ENCODE data around the gene MKS1.

The MKS1 gene

GRCh38 chr17:58231641-58232040, 12.6 kb upstream of the MKS1 start:
- no peaks in the 10 kb centered on the region for H3K4me1 ChIP-seq (ENCODE audit: control insufficient read depth, insufficient read depth, low read length)
- H3K36me3 ChIP-seq (ENCODE audit: control insufficient read depth in 2 of 2, insufficient read depth in 1 of 2, low read length in 2 of 2) = no peaks in the 10 kb centered on the region
- H3K4me3 ChIP-seq (ENCODE audit: low read depth, low read length) = no peak overlapping the region
- ChIA-PET CTCF (interaction anchor here (1.1 to 1.9 kb wide), 3 partner anchors 18 to 72 kb away, joined by 3 to 6 read pairs (median 3); no protein-coding TSS in a partner anchor), POLR2A (interaction anchor here (0.9 to 1.6 kb wide), 3 partner anchors 12 to 19 kb away, joined by 3 to 4 read pairs (median 3); partner anchors contain the start of gene MKS1)
- TF ChIP-seq MZF1 (tag by site-specific recombination; IDR thresholded peaks at IDR 0.05; ENCODE audit: borderline replicate concordance) (peak; percentile 37; the same call in 1 of the 2 replicates), KLF9 (tag by site-specific recombination; IDR thresholded peaks at IDR 0.05; ENCODE audit: low read depth) (no peak)
- no peak overlapping the region for H3K27ac ChIP-seq (ENCODE audit: extremely low read depth, low read depth, low read length)
- no peaks in the 10 kb centered on the region for H3K9me3 ChIP-seq (ENCODE audit: control insufficient read depth, insufficient read depth, low read depth, low read length)

- Histone ChIP-seq H3K27ac (ENCODE audit: extremely low read depth, low read depth, low read length) (no peak overlapping the region), H3K36me3 (ENCODE audit: control insufficient read depth in 2 of 2, insufficient read depth in 1 of 2, low read length in 2 of 2) (no peaks in the 10 kb centered on the region), H3K9me3 (ENCODE audit: control insufficient read depth, insufficient read depth, low read depth, low read length) (no peaks in the 10 kb centered on the region), H3K4me1 (ENCODE audit: control insufficient read depth, insufficient read depth, low read length) (no peaks in the 10 kb centered on the region), H3K4me3 (ENCODE audit: low read depth, low read length) (no peak overlapping the region)
- ChIA-PET POLR2A (no interaction called here), CTCF (interaction anchor here (0.5 to 1.7 kb wide), 7 partner anchors 8 to 294 kb away, joined by 3 to 6 read pairs (median 5); partner anchors contain the start of gene LPO)
- no peak for TF ChIP-seq SCRT2 (tag by site-specific recombination; IDR thresholded peaks at IDR 0.05)
- TF ChIP-seq ZNF211 (tag by site-specific recombination; IDR thresholded peaks at IDR 0.05; ENCODE audit: low read depth) = no peak
- TF ChIP-seq ZNF645 (tag by site-specific recombination; IDR thresholded peaks at IDR 0.05) = no peak
- TF ChIP-seq PATZ1 (tag by site-specific recombination; IDR thresholded peaks at IDR 0.05) = no peak
- TF ChIP-seq ZNF114 (tag by site-specific recombination; IDR thresholded peaks at IDR 0.05) = no peak
- TF ChIP-seq ZNF580 (tag by site-specific recombination; IDR thresholded peaks at IDR 0.05) = no peak
- TF ChIP-seq, protein P1, sequence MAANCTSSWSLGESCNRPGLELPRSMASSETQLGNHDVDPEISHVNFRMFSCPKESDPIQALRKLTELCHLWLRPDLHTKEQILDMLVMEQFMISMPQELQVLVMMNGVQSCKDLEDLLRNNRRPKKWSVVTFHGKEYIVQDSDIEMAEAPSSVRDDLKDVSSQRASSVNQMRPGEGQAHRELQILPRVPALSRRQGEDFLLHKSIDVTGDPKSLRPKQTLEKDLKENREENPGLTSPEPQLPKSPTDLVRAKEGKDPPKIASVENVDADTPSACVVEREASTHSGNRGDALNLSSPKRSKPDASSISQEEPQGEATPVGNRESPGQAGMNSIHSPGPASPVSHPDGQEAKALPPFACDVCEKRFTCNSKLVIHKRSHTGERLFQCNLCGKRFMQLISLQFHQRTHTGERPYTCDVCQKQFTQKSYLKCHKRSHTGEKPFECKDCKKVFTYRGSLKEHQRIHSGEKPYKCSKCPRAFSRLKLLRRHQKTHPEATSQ (tag by site-specific recombination; IDR thresholded peaks at IDR 0.05) = no peak
Measured at GRCh38 chr17:58229881-58230280, 10.8 kb upstream of the MKS1 start.

GRCh38 chr17:58229384-58229783, 10.3 kb upstream of the MKS1 start:
- TF ChIP-seq, protein P2, sequence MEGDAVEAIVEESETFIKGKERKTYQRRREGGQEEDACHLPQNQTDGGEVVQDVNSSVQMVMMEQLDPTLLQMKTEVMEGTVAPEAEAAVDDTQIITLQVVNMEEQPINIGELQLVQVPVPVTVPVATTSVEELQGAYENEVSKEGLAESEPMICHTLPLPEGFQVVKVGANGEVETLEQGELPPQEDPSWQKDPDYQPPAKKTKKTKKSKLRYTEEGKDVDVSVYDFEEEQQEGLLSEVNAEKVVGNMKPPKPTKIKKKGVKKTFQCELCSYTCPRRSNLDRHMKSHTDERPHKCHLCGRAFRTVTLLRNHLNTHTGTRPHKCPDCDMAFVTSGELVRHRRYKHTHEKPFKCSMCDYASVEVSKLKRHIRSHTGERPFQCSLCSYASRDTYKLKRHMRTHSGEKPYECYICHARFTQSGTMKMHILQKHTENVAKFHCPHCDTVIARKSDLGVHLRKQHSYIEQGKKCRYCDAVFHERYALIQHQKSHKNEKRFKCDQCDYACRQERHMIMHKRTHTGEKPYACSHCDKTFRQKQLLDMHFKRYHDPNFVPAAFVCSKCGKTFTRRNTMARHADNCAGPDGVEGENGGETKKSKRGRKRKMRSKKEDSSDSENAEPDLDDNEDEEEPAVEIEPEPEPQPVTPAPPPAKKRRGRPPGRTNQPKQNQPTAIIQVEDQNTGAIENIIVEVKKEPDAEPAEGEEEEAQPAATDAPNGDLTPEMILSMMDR (tag by site-specific recombination; IDR thresholded peaks at IDR 0.05) = no peak
- TF ChIP-seq AEBP2 (tag by site-specific recombination; IDR thresholded peaks at IDR 0.05; ENCODE audit: borderline replicate concordance) = no peak
- TF ChIP-seq, protein P3, sequence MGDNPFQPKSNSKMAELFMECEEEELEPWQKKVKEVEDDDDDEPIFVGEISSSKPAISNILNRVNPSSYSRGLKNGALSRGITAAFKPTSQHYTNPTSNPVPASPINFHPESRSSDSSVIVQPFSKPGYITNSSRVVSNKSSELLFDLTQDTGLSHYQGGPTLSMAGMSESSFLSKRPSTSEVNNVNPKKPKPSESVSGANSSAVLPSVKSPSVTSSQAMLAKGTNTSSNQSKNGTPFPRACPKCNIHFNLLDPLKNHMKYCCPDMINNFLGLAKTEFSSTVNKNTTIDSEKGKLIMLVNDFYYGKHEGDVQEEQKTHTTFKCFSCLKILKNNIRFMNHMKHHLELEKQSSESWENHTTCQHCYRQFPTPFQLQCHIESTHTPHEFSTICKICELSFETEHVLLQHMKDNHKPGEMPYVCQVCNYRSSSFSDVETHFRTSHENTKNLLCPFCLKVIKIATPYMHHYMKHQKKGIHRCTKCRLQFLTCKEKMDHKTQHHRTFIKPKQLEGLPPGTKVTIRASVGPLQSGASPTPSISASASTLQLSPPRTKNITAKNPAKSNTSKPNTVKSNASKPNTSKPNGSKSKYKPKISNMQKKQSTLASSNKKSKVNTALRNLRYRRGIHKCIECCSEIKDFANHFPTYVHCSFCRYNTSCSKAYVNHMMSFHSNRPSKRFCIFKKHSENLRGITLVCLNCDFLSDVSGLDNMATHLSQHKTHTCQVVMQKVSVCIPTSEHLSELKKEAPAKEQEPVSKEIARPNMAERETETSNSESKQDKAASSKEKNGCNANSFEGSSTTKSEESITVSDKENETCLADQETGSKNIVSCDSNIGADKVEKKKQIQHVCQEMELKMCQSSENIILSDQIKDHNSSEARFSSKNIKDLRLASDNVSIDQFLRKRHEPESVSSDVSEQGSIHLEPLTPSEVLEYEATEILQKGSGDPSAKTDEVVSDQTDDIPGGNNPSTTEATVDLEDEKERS (tag by site-specific recombination; IDR thresholded peaks at IDR 0.05) = no peak
- CTCF ChIA-PET = interaction anchor here (0.5 to 2.3 kb wide), 9 partner anchors 9 to 293 kb away, joined by 3 to 6 read pairs (median 5); partner anchors contain the start of gene LPO
- Histone ChIP-seq H3K4me3 (ENCODE audit: low read depth, low read length) (no peak overlapping the region), H3K27ac (ENCODE audit: extremely low read depth, low read depth, low read length) (no peak overlapping the region), H3K4me1 (ENCODE audit: control insufficient read depth, insufficient read depth, low read length) (no peaks in the 10 kb centered on the region), H3K9me3 (ENCODE audit: control insufficient read depth, insufficient read depth, low read depth, low read length) (no peaks in the 10 kb centered on the region), H3K36me3 (ENCODE audit: control insufficient read depth in 2 of 2, insufficient read depth in 1 of 2, low read length in 2 of 2) (no peaks in the 10 kb centered on the region)
- POLR2A ChIA-PET = no interaction called here

Data from HEK293 (cell line).